SK-N-SH (cell line): Measurements from ENCODE around the gene MAOA. TPM values are rescaled to one million over a fixed set of nuclear protein-coding genes. Genes with fewer than 3 reads are reported as not detected.

Source experiments
- CTCF ChIA-PET: fragments of 300-600, 350-600 bp; formaldehyde crosslinking; extraction: SDS; loops from one replicate; lab custom pipeline; 2021; lab: Yijun Ruan, JAX
- POLR2A ChIA-PET: fragments of 350-600 bp; sonication (Branson Sonifier 250); formaldehyde crosslinking; extraction: SDS; loops from one replicate; lab custom pipeline; 2020; ENCODE audit warnings: antibody characterized with exemption, inconsistent platforms; lab: Yijun Ruan, JAX
- DNase-seq: peaks from one replicate; pipeline ENCODE4 v3.0.0; 2012
- H2AFZ ChIP-seq: fragments of 200-600 bp; sonication (generic); 2 replicates; pipeline ENCODE4 v1.8.1; 2016; ENCODE audit warnings: antibody characterized with exemption, mild to moderate bottlenecking, low read depth
- H3F3A ChIP-seq: fragments of 200-600 bp; sonication (generic); replicated peaks from 2 replicates; pipeline ENCODE3; 2016; ENCODE audit warnings: antibody characterized with exemption, mild to moderate bottlenecking; ENCODE audit not compliant: insufficient read depth
- H3K27ac ChIP-seq, 2 experiments: fragments of 200-500 bp in 1 of 2; fragments of 200-600 bp in 1 of 2; sonication (Bioruptor generic) in 1 of 2; sonication (generic), shearing (Covaris generic) in 1 of 2; 2 replicates each; pipeline versions ENCODE4 v1.5.1 to v1.6.1; 2014 to 2016; ENCODE audit warnings: low read depth in 2 of 2, inconsistent platforms in 1 of 2, low read length in 1 of 2, mild to moderate bottlenecking in 1 of 2, mixed read lengths in 1 of 2
- H3K27me3 ChIP-seq: fragments of 200-600 bp; sonication (generic), shearing (Covaris generic); 2 replicates; pipeline ENCODE4 v1.6.1; 2016; ENCODE audit warnings: mixed run types; ENCODE audit not compliant: insufficient read depth
- H3K36me3 ChIP-seq, 2 experiments: fragments of 200-500 bp in 1 of 2; fragments of 200-600 bp in 1 of 2; sonication (Bioruptor generic) in 1 of 2; sonication (generic) in 1 of 2; replicated peaks in 1 of 2; 2 replicates each; pipeline versions ENCODE3 to v1.5.1; 2014 to 2016; ENCODE audit warnings: low read length in 1 of 2, mild to moderate bottlenecking in 1 of 2; ENCODE audit not compliant: insufficient read depth in 2 of 2, control insufficient read depth in 1 of 2
- H3K4me1 ChIP-seq, 2 experiments: fragments of 200-500 bp in 1 of 2; fragments of 200-600 bp in 1 of 2; sonication (Bioruptor generic) in 1 of 2; sonication (generic), shearing (Covaris generic) in 1 of 2; 2 replicates each; pipeline versions ENCODE4 v1.5.1 to v1.6.1; 2014 to 2016; ENCODE audit warnings: low read depth in 1 of 2, low read length in 1 of 2, mixed run types in 1 of 2; ENCODE audit not compliant: insufficient read depth in 2 of 2, control insufficient read depth in 1 of 2
- H3K4me2 ChIP-seq: fragments of 200-600 bp; sonication (generic), shearing (Covaris generic); 2 replicates; pipeline ENCODE4 v1.6.1; 2017; ENCODE audit warnings: mixed run types
- H3K4me3 ChIP-seq, 2 experiments: fragments of 200-500 bp in 1 of 2; fragments of 200-600 bp in 1 of 2; sonication (Bioruptor generic) in 1 of 2; sonication (generic), shearing (Covaris generic) in 1 of 2; 2 replicates each; pipeline versions ENCODE4 v1.5.1 to v1.8.1; 2014 to 2016; ENCODE audit warnings: low read depth in 2 of 2, inconsistent platforms in 1 of 2, low read length in 1 of 2, mild to moderate bottlenecking in 1 of 2, mixed read lengths in 1 of 2, moderate library complexity in 1 of 2
- H3K79me2 ChIP-seq: fragments of 200-600 bp; sonication (generic); 2 replicates; pipeline ENCODE4 v1.8.1; 2017; ENCODE audit warnings: mild to moderate bottlenecking; ENCODE audit not compliant: insufficient read depth
- H3K9ac ChIP-seq: fragments of 200-600 bp; sonication (generic); 2 replicates; pipeline ENCODE4 v1.6.1; 2017; ENCODE audit warnings: mixed run types
- H3K9me2 ChIP-seq: fragments of 200-600 bp; sonication (generic); 2 replicates; pipeline ENCODE4 v1.6.1; 2017; ENCODE audit warnings: mixed run types
- H3K9me3 ChIP-seq: fragments of 200-600 bp; sonication (generic); 2 replicates; pipeline ENCODE4 v1.6.1; 2017; ENCODE audit warnings: mixed run types, mild to moderate bottlenecking, moderate library complexity
- H4K20me1 ChIP-seq: fragments of 200-600 bp; sonication (generic); 2 replicates; pipeline ENCODE4 v1.6.1; 2017; ENCODE audit warnings: mild to moderate bottlenecking, mixed run types; ENCODE audit not compliant: insufficient read depth
- CHD2 ChIP-seq: fragments of 150-350 bp; IDR thresholded peaks from 2 replicates; pipeline ENCODE4 v1.6.1; 2018; ENCODE audit warnings: low read length; ENCODE audit not compliant: partially characterized antibody
- ELF1 ChIP-seq: IDR thresholded peaks from 2 replicates; pipeline ENCODE4 v1.4.0; 2012
- EP300 ChIP-seq, 2 experiments: IDR thresholded peaks; 2 replicates each; pipeline versions ENCODE4 v1.4.0 to v1.6.1; 2012; ENCODE audit warnings: borderline replicate concordance in 1 of 2, low read depth in 1 of 2, low read length in 1 of 2
- FOXJ3 ChIP-seq: sonication (generic); formaldehyde crosslinking; IDR thresholded peaks from 2 replicates; pipeline ENCODE4 v1.5.1; 2020; ENCODE audit warnings: mild to moderate bottlenecking, missing genetic modification reagents
- GABPA ChIP-seq: IDR thresholded peaks from 2 replicates; pipeline ENCODE4 v1.4.0; 2012; ENCODE audit warnings: low read depth, mild to moderate bottlenecking
- NRF1 ChIP-seq: IDR thresholded peaks from 2 replicates; pipeline ENCODE4 v1.6.1; 2012; ENCODE audit warnings: low read depth, mild to moderate bottlenecking, low read length
- RAD21 ChIP-seq: IDR thresholded peaks from 2 replicates; pipeline ENCODE4 v1.6.1; 2012; ENCODE audit warnings: mild to moderate bottlenecking, low read length
- RCOR1 ChIP-seq: fragments of 150-350 bp; IDR thresholded peaks from 2 replicates; pipeline ENCODE4 v1.6.1; 2017; ENCODE audit warnings: antibody characterized with exemption, low read length
- RXRA ChIP-seq: IDR thresholded peaks from 2 replicates; pipeline ENCODE4 v1.4.0; 2012; ENCODE audit warnings: low read depth, mild to moderate bottlenecking, borderline replicate concordance
- SMC3 ChIP-seq: IDR thresholded peaks from 2 replicates; pipeline ENCODE4 v1.6.1; 2012; ENCODE audit warnings: low read depth, low read length, improper control_type of control experiment
- TAF1 ChIP-seq: IDR thresholded peaks from 2 replicates; pipeline ENCODE4 v1.6.1; 2012; ENCODE audit warnings: low read depth, mild to moderate bottlenecking, low read length, moderate library complexity, borderline replicate concordance
- TCF12 ChIP-seq: IDR thresholded peaks from 2 replicates; pipeline ENCODE4 v1.4.0; 2012
- TEAD4 ChIP-seq: IDR thresholded peaks from 2 replicates; pipeline ENCODE4 v1.4.0; 2012; ENCODE audit warnings: mild to moderate bottlenecking, borderline replicate concordance; ENCODE audit not compliant: insufficient read depth
- YY1 ChIP-seq: IDR thresholded peaks from 2 replicates; pipeline ENCODE4 v1.4.0; 2012; ENCODE audit warnings: low read depth, mild to moderate bottlenecking
- WGBS: methylation state at CpG from one replicate; pipeline ENCODE4 v1.1.6; 2017; ENCODE audit warnings: low lambda C conversion rate; 5-methylcytosine and 5-hydroxymethylcytosine counted together
- polyA plus RNA-seq, 3 experiments: library from polyadenylated mRNA; depleted of rRNA; stranded (reverse); fragments of >200 nt; gene quantifications; 2 replicates each; pipeline ENCODE4 v1.2.3, GENCODE V29; 2012
- TF ChIP-seq, protein P1 (sequence below): fragments of 150-350 bp; IDR thresholded peaks from 2 replicates; pipeline ENCODE4 v1.6.1; 2017; ENCODE audit warnings: antibody characterized with exemption, low read length, low read depth, borderline replicate concordance
- TF ChIP-seq, protein P2 (sequence below): IDR thresholded peaks from 2 replicates; pipeline ENCODE4 v1.6.1; 2012; ENCODE audit warnings: mild to moderate bottlenecking, low read depth, low read length, moderate library complexity

Gene MAOA
- polyA plus RNA-seq, 1 of the 3 experiments (the other 2 are of a cell fraction) = 0.31 TPM

DNA sequence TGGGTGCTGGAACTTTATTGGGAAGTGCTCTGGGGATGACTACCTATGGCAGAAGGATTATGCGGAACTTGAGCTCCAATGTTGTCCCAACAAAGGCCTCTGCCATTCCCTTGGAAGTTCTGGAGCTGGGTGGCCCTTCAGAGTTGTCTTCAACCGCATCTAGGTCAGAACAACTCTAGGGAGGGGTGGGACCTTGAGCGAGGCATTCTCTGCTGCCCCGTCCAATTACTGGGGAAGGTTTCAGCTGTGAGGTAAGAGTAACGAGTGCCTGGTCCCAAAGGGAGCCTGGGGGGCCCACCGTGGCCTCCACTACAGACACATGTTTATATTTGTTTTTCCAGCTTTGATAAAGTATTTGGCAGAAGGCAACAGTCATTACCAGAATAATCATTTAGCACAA, 79.4 kb downstream of the MAOA start:
- H3K9me2 ChIP-seq = no peaks in the 10 kb centered on the region
- no peak overlapping the region for H3K4me2 ChIP-seq
- no peaks in the 10 kb centered on the region for H3K79me2 ChIP-seq
- no peaks in the 10 kb centered on the region for H3K9me3 ChIP-seq
- CTCF ChIA-PET = interaction anchor here (3.4 kb wide), 1 partner anchor 15 kb away, joined by 16 read pairs; no protein-coding TSS in a partner anchor
- no peaks in the 10 kb centered on the region for H3K4me1 ChIP-seq
- TF ChIP-seq, protein P1, sequence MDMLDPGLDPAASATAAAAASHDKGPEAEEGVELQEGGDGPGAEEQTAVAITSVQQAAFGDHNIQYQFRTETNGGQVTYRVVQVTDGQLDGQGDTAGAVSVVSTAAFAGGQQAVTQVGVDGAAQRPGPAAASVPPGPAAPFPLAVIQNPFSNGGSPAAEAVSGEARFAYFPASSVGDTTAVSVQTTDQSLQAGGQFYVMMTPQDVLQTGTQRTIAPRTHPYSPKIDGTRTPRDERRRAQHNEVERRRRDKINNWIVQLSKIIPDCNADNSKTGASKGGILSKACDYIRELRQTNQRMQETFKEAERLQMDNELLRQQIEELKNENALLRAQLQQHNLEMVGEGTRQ = no peak
- TF ChIP-seq RAD21 (no peak), NRF1 (no peak), TCF12 (no peak), FOXJ3 (CRISPR knock-in tag) (no peak), GABPA (no peak), YY1 (no peak), RXRA (no peak), TAF1 (no peak), CHD2 (no peak), RCOR1 (no peak), SMC3 (no peak), EP300 (IDR thresholded peaks at IDR 0.05; ENCODE audit: borderline replicate concordance in 1 of 2, low read depth in 1 of 2, low read length in 1 of 2) (no peak), ELF1 (no peak), TEAD4 (no peak)
- TF ChIP-seq, protein P2, sequence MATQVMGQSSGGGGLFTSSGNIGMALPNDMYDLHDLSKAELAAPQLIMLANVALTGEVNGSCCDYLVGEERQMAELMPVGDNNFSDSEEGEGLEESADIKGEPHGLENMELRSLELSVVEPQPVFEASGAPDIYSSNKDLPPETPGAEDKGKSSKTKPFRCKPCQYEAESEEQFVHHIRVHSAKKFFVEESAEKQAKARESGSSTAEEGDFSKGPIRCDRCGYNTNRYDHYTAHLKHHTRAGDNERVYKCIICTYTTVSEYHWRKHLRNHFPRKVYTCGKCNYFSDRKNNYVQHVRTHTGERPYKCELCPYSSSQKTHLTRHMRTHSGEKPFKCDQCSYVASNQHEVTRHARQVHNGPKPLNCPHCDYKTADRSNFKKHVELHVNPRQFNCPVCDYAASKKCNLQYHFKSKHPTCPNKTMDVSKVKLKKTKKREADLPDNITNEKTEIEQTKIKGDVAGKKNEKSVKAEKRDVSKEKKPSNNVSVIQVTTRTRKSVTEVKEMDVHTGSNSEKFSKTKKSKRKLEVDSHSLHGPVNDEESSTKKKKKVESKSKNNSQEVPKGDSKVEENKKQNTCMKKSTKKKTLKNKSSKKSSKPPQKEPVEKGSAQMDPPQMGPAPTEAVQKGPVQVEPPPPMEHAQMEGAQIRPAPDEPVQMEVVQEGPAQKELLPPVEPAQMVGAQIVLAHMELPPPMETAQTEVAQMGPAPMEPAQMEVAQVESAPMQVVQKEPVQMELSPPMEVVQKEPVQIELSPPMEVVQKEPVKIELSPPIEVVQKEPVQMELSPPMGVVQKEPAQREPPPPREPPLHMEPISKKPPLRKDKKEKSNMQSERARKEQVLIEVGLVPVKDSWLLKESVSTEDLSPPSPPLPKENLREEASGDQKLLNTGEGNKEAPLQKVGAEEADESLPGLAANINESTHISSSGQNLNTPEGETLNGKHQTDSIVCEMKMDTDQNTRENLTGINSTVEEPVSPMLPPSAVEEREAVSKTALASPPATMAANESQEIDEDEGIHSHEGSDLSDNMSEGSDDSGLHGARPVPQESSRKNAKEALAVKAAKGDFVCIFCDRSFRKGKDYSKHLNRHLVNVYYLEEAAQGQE = no peak
- no peaks in the 10 kb centered on the region for H3F3A ChIP-seq
- H3K27ac ChIP-seq = no peak overlapping the region
- no peak for DNase-seq
- H3K36me3 ChIP-seq = no peaks in the 10 kb centered on the region
- H3K9ac ChIP-seq = no peak overlapping the region
- H3K4me3 ChIP-seq = no peak overlapping the region
- 7% methylated on average over 3 of the region's 6 CpGs for WGBS
- POLR2A ChIA-PET = no interaction called here
- H4K20me1 ChIP-seq = no peaks in the 10 kb centered on the region
- H3K27me3 ChIP-seq = no peaks in the 10 kb centered on the region; the same call in 1 of the 2 replicates
- no peak overlapping the region for H2AFZ ChIP-seq
